Parietal lobe (tissue), 1 donor: ENCODE data around the gene PTCHD1. TPM values are rescaled to one million over a fixed set of nuclear protein-coding genes. Genes with fewer than 3 reads are reported as not detected.

Source experiments
- total RNA-seq: library from RNA; depleted of rRNA; stranded (reverse); fragments of >200 nt; gene quantifications from one replicate; pipeline ENCODE4 v1.2.3, GENCODE V29; 2014

PTCHD1 gene
- 15.3 TPM for total RNA-seq

GRCh38 chrX:23334848-23335599, at the start of gene PTCHD1:
PTCHD1 (plus strand) TSS chrX:23334849; CDS start chrX:23334876, 27 bp downstream.

